H9 (cell line): ENCODE results near the gene IGF1R. TPM values are rescaled to one million over a fixed set of nuclear protein-coding genes. Genes with fewer than 3 reads are reported as not detected.

Source experiments
- DNase-seq: peaks from one replicate; pipeline ENCODE4 v3.0.0-alpha.2; 2017
- H2AFZ ChIP-seq: one replicate; pipeline ENCODE4 v1.6.1; 2013; ENCODE audit warnings: mild to moderate bottlenecking, low read length, control low read depth, moderate library complexity
- H2AK5ac ChIP-seq: 2 replicates; pipeline ENCODE4 v1.6.1; 2013; ENCODE audit warnings: low read length, control low read depth, mixed read lengths; ENCODE audit not compliant: insufficient read length
- H2BK120ac ChIP-seq: one replicate; pipeline ENCODE4 v1.6.1; 2013; ENCODE audit warnings: low read depth, mild to moderate bottlenecking, low read length, control low read depth, inconsistent platforms; ENCODE audit not compliant: poor library complexity, severe bottlenecking
- H2BK12ac ChIP-seq: 2 replicates; pipeline ENCODE4 v1.6.1; 2013; ENCODE audit warnings: low read length, control low read depth, mixed read lengths, low read depth; ENCODE audit not compliant: insufficient read length
- H2BK15ac ChIP-seq: 2 replicates; pipeline ENCODE4 v1.6.1; 2013; ENCODE audit warnings: low read depth, low read length, control low read depth
- H2BK20ac ChIP-seq: one replicate; pipeline ENCODE4 v1.6.1; 2013; ENCODE audit warnings: low read depth, mild to moderate bottlenecking, low read length, control low read depth, inconsistent platforms; ENCODE audit not compliant: poor library complexity, severe bottlenecking
- H2BK5ac ChIP-seq: 2 replicates; pipeline ENCODE4 v1.6.1; 2013; ENCODE audit warnings: low read length, control low read depth, mixed read lengths; ENCODE audit not compliant: insufficient read length
- H3K14ac ChIP-seq: 2 replicates; pipeline ENCODE4 v1.6.1; 2013; ENCODE audit warnings: low read length, control low read depth; ENCODE audit not compliant: insufficient read depth
- H3K18ac ChIP-seq: 2 replicates; pipeline ENCODE4 v1.6.1; 2013; ENCODE audit warnings: low read depth, mild to moderate bottlenecking, mixed read lengths, low read length, control low read depth; ENCODE audit not compliant: insufficient read length
- H3K23ac ChIP-seq: 2 replicates; pipeline ENCODE4 v1.6.1; 2013; ENCODE audit warnings: low read length, control low read depth, mixed read lengths, low read depth; ENCODE audit not compliant: insufficient read length
- H3K23me2 ChIP-seq: 2 replicates; pipeline ENCODE4 v1.6.1; 2013; ENCODE audit warnings: low read depth, mild to moderate bottlenecking, mixed read lengths, low read length, control low read depth; ENCODE audit not compliant: insufficient read length, poor library complexity, severe bottlenecking
- H3K27ac ChIP-seq: 2 replicates; pipeline ENCODE4 v1.5.1; 2013; ENCODE audit warnings: low read length, control low read depth, mixed read lengths, low read depth; ENCODE audit not compliant: insufficient read length
- H3K27me3 ChIP-seq: 2 replicates; pipeline ENCODE4 v1.6.1; 2013; ENCODE audit warnings: low read length, control low read depth, inconsistent platforms; ENCODE audit not compliant: insufficient read depth
- H3K4ac ChIP-seq: 2 replicates; pipeline ENCODE4 v1.6.1; 2013; ENCODE audit warnings: low read depth, mild to moderate bottlenecking, control low read depth, inconsistent platforms, low read length, moderate library complexity
- H3K4me1 ChIP-seq: 2 replicates; pipeline ENCODE4 v1.6.1; 2013; ENCODE audit warnings: low read length, control low read depth, inconsistent platforms; ENCODE audit not compliant: insufficient read depth
- H3K4me2 ChIP-seq: 2 replicates; pipeline ENCODE4 v1.6.1; 2013; ENCODE audit warnings: low read length, control low read depth, mixed read lengths; ENCODE audit not compliant: insufficient read length, insufficient read depth
- H3K56ac ChIP-seq: 2 replicates; pipeline ENCODE4 v1.6.1; 2013; ENCODE audit warnings: low read depth, mild to moderate bottlenecking, mixed read lengths, low read length, control low read depth; ENCODE audit not compliant: insufficient read length
- H3K79me1 ChIP-seq: 2 replicates; pipeline ENCODE4 v1.6.1; 2013; ENCODE audit warnings: low read depth, mild to moderate bottlenecking, moderate library complexity, low read length, control low read depth, inconsistent platforms; ENCODE audit not compliant: insufficient read depth, poor library complexity, severe bottlenecking
- H3K79me2 ChIP-seq: 2 replicates; pipeline ENCODE4 v1.6.1; 2013; ENCODE audit warnings: low read length, control low read depth, inconsistent platforms; ENCODE audit not compliant: insufficient read depth
- H3K9ac ChIP-seq: 2 replicates; pipeline ENCODE4 v1.6.1; 2013; ENCODE audit warnings: low read length, control low read depth, mixed read lengths; ENCODE audit not compliant: insufficient read length; ENCODE audit errors: extremely low read depth
- H3K9me3 ChIP-seq: one replicate; pipeline ENCODE4 v1.6.1; 2013; ENCODE audit warnings: low read depth, low read length, inconsistent platforms; ENCODE audit not compliant: control insufficient read depth
- H3T11ph ChIP-seq: one replicate; pipeline ENCODE4 v1.6.1; 2013; ENCODE audit warnings: mild to moderate bottlenecking, low read length, control low read depth, inconsistent platforms
- H4K20me1 ChIP-seq: one replicate; pipeline ENCODE4 v1.6.1; 2013; ENCODE audit not compliant: control insufficient read depth, insufficient read length, insufficient read depth
- H4K5ac ChIP-seq: 2 replicates; pipeline ENCODE4 v1.6.1; 2013; ENCODE audit warnings: low read depth, mild to moderate bottlenecking, mixed read lengths, low read length, control low read depth; ENCODE audit not compliant: insufficient read length
- H4K8ac ChIP-seq: replicated peaks from 2 replicates; pipeline ENCODE4 v1.6.1; 2013; ENCODE audit warnings: low read length, control low read depth, mixed read lengths, low read depth; ENCODE audit not compliant: insufficient read length
- H4K91ac ChIP-seq: 2 replicates; pipeline ENCODE4 v1.6.1; 2013; ENCODE audit warnings: low read depth, mild to moderate bottlenecking, moderate library complexity, mixed read lengths, low read length, control low read depth; ENCODE audit not compliant: insufficient read length
- H3K27ac Mint-ChIP-seq, 3 experiments: 2 replicates in 2 of 3; 3 replicates in 1 of 3; pipeline ENCODE4 v1.8.0; 2020 to 2021; ENCODE audit warnings: mixed read lengths in 3 of 3, mild to moderate bottlenecking in 1 of 3, moderate library complexity in 1 of 3
- H3K27me3 Mint-ChIP-seq: 2 replicates; pipeline ENCODE4 v1.8.0; 2021; ENCODE audit warnings: low read depth, mild to moderate bottlenecking, moderate library complexity, mixed read lengths
- H3K36me3 Mint-ChIP-seq, 3 experiments: 2 replicates in 2 of 3; 3 replicates in 1 of 3; pipeline ENCODE4 v1.8.0; 2020 to 2021; ENCODE audit warnings: low read depth in 3 of 3, mixed read lengths in 3 of 3; ENCODE audit not compliant: insufficient read depth in 1 of 3
- H3K4me1 Mint-ChIP-seq, 2 experiments: 2 replicates each; pipeline ENCODE4 v1.8.0; 2020; ENCODE audit warnings: mixed read lengths in 2 of 2
- H3K4me3 Mint-ChIP-seq, 2 experiments: 2 replicates in 1 of 2; 3 replicates in 1 of 2; pipeline ENCODE4 v1.8.0; 2020 to 2021; ENCODE audit warnings: mild to moderate bottlenecking in 2 of 2, mixed read lengths in 2 of 2, moderate library complexity in 1 of 2
- H3K9me3 Mint-ChIP-seq, 2 experiments: 2 replicates in 1 of 2; 3 replicates in 1 of 2; pipeline ENCODE4 v1.8.0; 2020; ENCODE audit warnings: mild to moderate bottlenecking in 2 of 2, mixed read lengths in 2 of 2, moderate library complexity in 1 of 2
- WGBS: extraction: QIAGEN DNeasy Blood & Tissue Kit; methylation state at CpG from one replicate; pipeline ENCODE4 v1.1.7; 2013; ENCODE audit warnings: missing lambda C conversion rate, low lambda C conversion rate, mixed read lengths; ENCODE audit not compliant: insufficient read length; ENCODE audit errors: extremely low coverage; 5-methylcytosine and 5-hydroxymethylcytosine counted together
- total RNA-seq: library from RNA; stranded (reverse); gene quantifications from 2 replicates; pipeline ENCODE4 v1.2.1, GENCODE V29; 2021
- TF ChIP-seq, protein P1 (sequence below): fragments of 200-600 bp; sonication (generic); conservative IDR thresholded peaks from 3 replicates; pipeline ENCODE4 v1.8.0; 2021; ENCODE audit warnings: antibody characterized with exemption, mild to moderate bottlenecking

The IGF1R gene
- total RNA-seq, 1 experiment from 2014 or later: 70.0 TPM

DNA sequence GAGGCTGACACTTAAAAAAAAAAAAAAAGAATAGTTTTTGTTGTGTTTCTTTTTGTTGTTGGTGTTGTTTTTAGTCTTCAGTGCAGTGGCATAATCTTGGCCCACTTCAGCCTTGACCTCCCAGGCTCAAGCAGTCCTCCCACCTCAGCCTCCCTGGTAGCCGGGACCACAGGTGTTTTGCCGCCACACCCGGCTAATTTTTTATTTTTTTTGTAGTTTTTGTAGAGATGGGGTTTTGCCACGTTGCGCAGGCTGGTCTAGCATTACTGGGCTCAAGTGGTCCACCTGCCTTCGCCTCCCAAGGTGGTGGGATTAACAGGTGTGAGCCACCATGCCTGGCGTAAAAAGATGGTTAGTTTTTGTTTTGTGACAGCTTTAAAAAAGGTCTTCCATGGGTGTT, 30.1 kb downstream of the IGF1R start:
- no peaks in the 10 kb centered on the region for H4K20me1 ChIP-seq
- H3K4me1 Mint-ChIP-seq: peaks cover 41 to 51% of the 10 kb centered on the region in 2 experiments
- no CpG with 5 or more reads among the region's 7 CpGs for WGBS

More for the DNA sequence above, 30.1 kb downstream of the IGF1R start:
- no peak overlapping the region for H3T11ph ChIP-seq
- no peaks in the 10 kb centered on the region for H3K27me3 ChIP-seq
- peaks cover 17% of the 10 kb centered on the region for H3K4me1 ChIP-seq
- TF ChIP-seq, protein P1, sequence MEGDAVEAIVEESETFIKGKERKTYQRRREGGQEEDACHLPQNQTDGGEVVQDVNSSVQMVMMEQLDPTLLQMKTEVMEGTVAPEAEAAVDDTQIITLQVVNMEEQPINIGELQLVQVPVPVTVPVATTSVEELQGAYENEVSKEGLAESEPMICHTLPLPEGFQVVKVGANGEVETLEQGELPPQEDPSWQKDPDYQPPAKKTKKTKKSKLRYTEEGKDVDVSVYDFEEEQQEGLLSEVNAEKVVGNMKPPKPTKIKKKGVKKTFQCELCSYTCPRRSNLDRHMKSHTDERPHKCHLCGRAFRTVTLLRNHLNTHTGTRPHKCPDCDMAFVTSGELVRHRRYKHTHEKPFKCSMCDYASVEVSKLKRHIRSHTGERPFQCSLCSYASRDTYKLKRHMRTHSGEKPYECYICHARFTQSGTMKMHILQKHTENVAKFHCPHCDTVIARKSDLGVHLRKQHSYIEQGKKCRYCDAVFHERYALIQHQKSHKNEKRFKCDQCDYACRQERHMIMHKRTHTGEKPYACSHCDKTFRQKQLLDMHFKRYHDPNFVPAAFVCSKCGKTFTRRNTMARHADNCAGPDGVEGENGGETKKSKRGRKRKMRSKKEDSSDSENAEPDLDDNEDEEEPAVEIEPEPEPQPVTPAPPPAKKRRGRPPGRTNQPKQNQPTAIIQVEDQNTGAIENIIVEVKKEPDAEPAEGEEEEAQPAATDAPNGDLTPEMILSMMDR: no peak
- H3K9me3 ChIP-seq: no peaks in the 10 kb centered on the region
- H3K14ac ChIP-seq: no peak overlapping the region
- no peak overlapping the region for H2BK5ac ChIP-seq
- no peak overlapping the region for H2BK120ac ChIP-seq
- no peak overlapping the region for H3K27ac ChIP-seq
- H3K27me3 Mint-ChIP-seq: no peaks in the 10 kb centered on the region
- no peak overlapping the region for H3K9ac ChIP-seq
- H3K27ac Mint-ChIP-seq: no peak overlapping the region
- H3K4me3 Mint-ChIP-seq: no peak overlapping the region
- no peak for DNase-seq
- H2AFZ ChIP-seq: no peak overlapping the region
- H3K56ac ChIP-seq: no peak overlapping the region
- H2AK5ac ChIP-seq: no peak overlapping the region
- H2BK12ac ChIP-seq: no peak overlapping the region
- H3K4me2 ChIP-seq: no peak overlapping the region
- no peak overlapping the region for H2BK15ac ChIP-seq
- peaks cover 59% of the 10 kb centered on the region for H3K79me2 ChIP-seq
- H4K8ac ChIP-seq: no peak overlapping the region
- no peak overlapping the region for H3K18ac ChIP-seq
- no peak overlapping the region for H3K23ac ChIP-seq
- H3K9me3 Mint-ChIP-seq: no peaks in the 10 kb centered on the region
- H3K23me2 ChIP-seq: no peaks in the 10 kb centered on the region
- H3K36me3 Mint-ChIP-seq: peaks cover 0 to 4% (median 3%) of the 10 kb centered on the region in 3 experiments; a peak in 2 of 7 replicates
- H3K4ac ChIP-seq: no peak overlapping the region
- no peak overlapping the region for H2BK20ac ChIP-seq
- H4K91ac ChIP-seq: no peak overlapping the region
- no peak overlapping the region for H4K5ac ChIP-seq
- H3K79me1 ChIP-seq: no peaks in the 10 kb centered on the region
